Liver (tissue), 3 donors: ENCODE results near the gene ANTXR2.

Source experiments
- ATF3 ChIP-seq: IDR thresholded peaks from 2 replicates; pipeline ENCODE4 v1.6.1; 2016; ENCODE audit warnings: antibody characterized with exemption
- CTCF ChIP-seq: fragments of 150-350 bp; IDR thresholded peaks from 2 replicates; pipeline ENCODE4 v1.5.1; 2017; ENCODE audit warnings: improper control_type of control experiment, low read depth, low read length; ENCODE audit not compliant: missing input control
- FOXA1 ChIP-seq: IDR thresholded peaks from 2 replicates; pipeline ENCODE4 v1.6.1; 2016; ENCODE audit warnings: antibody characterized with exemption
- FOXA2 ChIP-seq: IDR thresholded peaks from 2 replicates; pipeline ENCODE4 v1.6.1; 2016; ENCODE audit warnings: antibody characterized with exemption
- HNF4G ChIP-seq: IDR thresholded peaks from 2 replicates; pipeline ENCODE4 v1.6.1; 2016; ENCODE audit warnings: antibody characterized with exemption
- JUND ChIP-seq, 2 donors: IDR thresholded peaks; 2 replicates each; pipeline ENCODE4 v1.6.1; 2016; ENCODE audit warnings: antibody characterized with exemption in 2 of 2
- NR2F2 ChIP-seq: IDR thresholded peaks from 2 replicates; pipeline ENCODE4 v1.6.1; 2016; ENCODE audit warnings: antibody characterized with exemption
- RAD21 ChIP-seq, 2 donors: IDR thresholded peaks; 2 replicates each; pipeline ENCODE4 v1.6.1; 2016; ENCODE audit warnings: antibody characterized with exemption in 2 of 2, mild to moderate bottlenecking in 2 of 2
- SP1 ChIP-seq: IDR thresholded peaks from 2 replicates; pipeline ENCODE4 v1.6.1; 2018; ENCODE audit warnings: antibody characterized with exemption, mild to moderate bottlenecking
- TAF1 ChIP-seq: conservative IDR thresholded peaks from 2 replicates; pipeline ENCODE4 v1.6.1; 2016; ENCODE audit warnings: antibody characterized with exemption, mild to moderate bottlenecking
- YY1 ChIP-seq: IDR thresholded peaks from 2 replicates; pipeline ENCODE4 v1.6.1; 2016; ENCODE audit warnings: antibody characterized with exemption, mild to moderate bottlenecking
- ZBTB33 ChIP-seq: IDR thresholded peaks from 2 replicates; pipeline ENCODE4 v1.6.1; 2016; ENCODE audit warnings: antibody characterized with exemption
- TF ChIP-seq, protein P1 (sequence below): IDR thresholded peaks from 2 replicates; pipeline ENCODE4 v1.6.1; 2016; ENCODE audit warnings: antibody characterized with exemption
- TF ChIP-seq, protein P2 (sequence below): IDR thresholded peaks from 2 replicates; pipeline ENCODE4 v1.6.1; 2016; ENCODE audit warnings: antibody characterized with exemption, mild to moderate bottlenecking
- donor health status: healthy.
- donor health status: healthy.

GRCh38 chr4:80079255-80079923 is 6.4 kb upstream of the ANTXR2 start:
- no peak for TF ChIP-seq CTCF
- TF ChIP-seq, protein P1, sequence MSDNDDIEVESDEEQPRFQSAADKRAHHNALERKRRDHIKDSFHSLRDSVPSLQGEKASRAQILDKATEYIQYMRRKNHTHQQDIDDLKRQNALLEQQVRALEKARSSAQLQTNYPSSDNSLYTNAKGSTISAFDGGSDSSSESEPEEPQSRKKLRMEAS = no peak
- TF ChIP-seq FOXA2 = no peak
- TF ChIP-seq FOXA1 = no peak
- TF ChIP-seq RAD21 (IDR thresholded peaks at IDR 0.05) = no peak
- no peak for TF ChIP-seq YY1
- TF ChIP-seq, protein P2, sequence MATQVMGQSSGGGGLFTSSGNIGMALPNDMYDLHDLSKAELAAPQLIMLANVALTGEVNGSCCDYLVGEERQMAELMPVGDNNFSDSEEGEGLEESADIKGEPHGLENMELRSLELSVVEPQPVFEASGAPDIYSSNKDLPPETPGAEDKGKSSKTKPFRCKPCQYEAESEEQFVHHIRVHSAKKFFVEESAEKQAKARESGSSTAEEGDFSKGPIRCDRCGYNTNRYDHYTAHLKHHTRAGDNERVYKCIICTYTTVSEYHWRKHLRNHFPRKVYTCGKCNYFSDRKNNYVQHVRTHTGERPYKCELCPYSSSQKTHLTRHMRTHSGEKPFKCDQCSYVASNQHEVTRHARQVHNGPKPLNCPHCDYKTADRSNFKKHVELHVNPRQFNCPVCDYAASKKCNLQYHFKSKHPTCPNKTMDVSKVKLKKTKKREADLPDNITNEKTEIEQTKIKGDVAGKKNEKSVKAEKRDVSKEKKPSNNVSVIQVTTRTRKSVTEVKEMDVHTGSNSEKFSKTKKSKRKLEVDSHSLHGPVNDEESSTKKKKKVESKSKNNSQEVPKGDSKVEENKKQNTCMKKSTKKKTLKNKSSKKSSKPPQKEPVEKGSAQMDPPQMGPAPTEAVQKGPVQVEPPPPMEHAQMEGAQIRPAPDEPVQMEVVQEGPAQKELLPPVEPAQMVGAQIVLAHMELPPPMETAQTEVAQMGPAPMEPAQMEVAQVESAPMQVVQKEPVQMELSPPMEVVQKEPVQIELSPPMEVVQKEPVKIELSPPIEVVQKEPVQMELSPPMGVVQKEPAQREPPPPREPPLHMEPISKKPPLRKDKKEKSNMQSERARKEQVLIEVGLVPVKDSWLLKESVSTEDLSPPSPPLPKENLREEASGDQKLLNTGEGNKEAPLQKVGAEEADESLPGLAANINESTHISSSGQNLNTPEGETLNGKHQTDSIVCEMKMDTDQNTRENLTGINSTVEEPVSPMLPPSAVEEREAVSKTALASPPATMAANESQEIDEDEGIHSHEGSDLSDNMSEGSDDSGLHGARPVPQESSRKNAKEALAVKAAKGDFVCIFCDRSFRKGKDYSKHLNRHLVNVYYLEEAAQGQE = no peak
- TF ChIP-seq TAF1 = no peak
- no peak for TF ChIP-seq ZBTB33
- no peak for TF ChIP-seq HNF4G
- no peak for TF ChIP-seq JUND (IDR thresholded peaks at IDR 0.05)
- no peak for TF ChIP-seq NR2F2
- TF ChIP-seq SP1 = no peak
- no peak for TF ChIP-seq ATF3
